DMS114 treated with DMSO at 0.1 percent for 48 hours (cell line): ENCODE results near the gene ERG28.
"Not testable (repeated sequence)": the region's sequence is repeated elsewhere in the genome, so short reads cannot be mapped to it uniquely, and the experiment has no call there.

Experiments used
- DNase-seq: peaks from one replicate; lab custom pipeline; 2025; ENCODE audit not compliant: unreplicated experiment; lab: John Stamatoyannopoulos, UW

The ERG28 gene

GRCh38 chr14:75626863-75627262, 33.8 kb downstream of the ERG28 start:
- DNase-seq: no peak

- no peak for DNase-seq
These were observed 34.3 kb downstream of the ERG28 start for GRCh38 chr14:75626396-75626795.

GRCh38 chr14:75625034-75625433, 35.6 kb downstream of the ERG28 start:
- DNase-seq: no peak

- DNase-seq: no peak
These were observed 41.1 kb downstream of the ERG28 start for GRCh38 chr14:75619548-75619947.

- no peak for DNase-seq
These were observed 45.5 kb downstream of the ERG28 start for GRCh38 chr14:75615200-75615599.

GRCh38 chr14:75614179-75614578, 46.5 kb downstream of the ERG28 start:
- DNase-seq: no peak

- DNase-seq: no peak
These were observed 48.5 kb downstream of the ERG28 start for GRCh38 chr14:75612157-75612556.

- no peak for DNase-seq
These were observed 49.8 kb downstream of the ERG28 start for GRCh38 chr14:75610834-75611233.

GRCh38 chr14:75609606-75610475, 50.8 kb downstream of the ERG28 start:
- DNase-seq: no peak

- DNase-seq: no peak
These were observed 51.6 kb downstream of the ERG28 start for GRCh38 chr14:75609116-75609515.

GRCh38 chr14:75607842-75608640, 52.6 kb downstream of the ERG28 start:
- no peak for DNase-seq

GRCh38 chr14:75607044-75607443, 53.6 kb downstream of the ERG28 start:
- DNase-seq: no peak

- no peak for DNase-seq
These were observed 54.8 kb downstream of the ERG28 start for GRCh38 chr14:75605916-75606315.

- no peak for DNase-seq
These were observed 55.5 kb downstream of the ERG28 start for GRCh38 chr14:75604979-75605851.

- DNase-seq: no peak
These were observed 58.2 kb downstream of the ERG28 start for GRCh38 chr14:75602503-75602902.

GRCh38 chr14:75601061-75601460, 59.6 kb downstream of the ERG28 start:
- not testable (repeated sequence) for DNase-seq

GRCh38 chr14:75600100-75600499, 60.6 kb downstream of the ERG28 start:
- not testable (repeated sequence) for DNase-seq
